HepG2 (cell line): ENCODE data around the gene BPIFB6. TPM values are rescaled to one million over a fixed set of nuclear protein-coding genes. Genes with fewer than 3 reads are reported as not detected.
A peak's percentile ranks its signal among the peaks of the same experiment; 100 is the strongest.

Experiments used
- ATRX ChIP-seq: sonication (generic); formaldehyde crosslinking; IDR thresholded peaks from 2 replicates; pipeline ENCODE4 v1.4.0; 2020; ENCODE audit warnings: missing genetic modification reagents, borderline replicate concordance
- CENPT ChIP-seq: sonication (generic); formaldehyde crosslinking; IDR thresholded peaks from 2 replicates; pipeline ENCODE4 v1.8.0; 2022; ENCODE audit warnings: low read depth, mild to moderate bottlenecking, moderate library complexity, missing genetic modification reagents
- DRAP1 ChIP-seq: IDR thresholded peaks from 2 replicates; pipeline ENCODE4 v1.6.1; 2016; ENCODE audit warnings: missing genetic modification reagents, missing compliant biosample characterization
- GABPB1 ChIP-seq: IDR thresholded peaks from 2 replicates; pipeline ENCODE4 v1.6.1; 2016; ENCODE audit warnings: mild to moderate bottlenecking, missing genetic modification reagents, moderate library complexity, missing compliant biosample characterization
- GMEB2 ChIP-seq: IDR thresholded peaks from 2 replicates; pipeline ENCODE4 v1.6.1; 2016; ENCODE audit warnings: missing biosample characterization, missing genetic modification reagents, low read depth
- KDM3A ChIP-seq: IDR thresholded peaks from 2 replicates; pipeline ENCODE4 v1.6.1; 2018; ENCODE audit warnings: low read depth, missing compliant biosample characterization
- MIER3 ChIP-seq: IDR thresholded peaks from 2 replicates; pipeline ENCODE4 v1.6.1; 2016; ENCODE audit warnings: missing compliant biosample characterization, borderline replicate concordance
- MLX ChIP-seq: IDR thresholded peaks from 2 replicates; pipeline ENCODE4 v1.6.1; 2016
- MZF1 ChIP-seq: sonication (generic); formaldehyde crosslinking; IDR thresholded peaks from 2 replicates; pipeline ENCODE4 v1.8.1; 2023; ENCODE audit warnings: mild to moderate bottlenecking, missing genetic modification reagents, borderline replicate concordance
- NR2F6 ChIP-seq, 2 experiments: IDR thresholded peaks; 2 replicates each; pipeline ENCODE4 v1.6.1; 2016; ENCODE audit warnings: antibody characterized with exemption in 1 of 2, mild to moderate bottlenecking in 1 of 2
- PCBP2 ChIP-seq: fragments of 200-400 bp; formaldehyde crosslinking; optimal IDR thresholded peaks from 2 replicates; pipeline ENCODE3; 2018; ENCODE audit warnings: low read length, low read depth; ENCODE audit not compliant: poor library complexity, severe bottlenecking
- PRDM15 ChIP-seq: sonication (generic); formaldehyde crosslinking; IDR thresholded peaks from 2 replicates; pipeline ENCODE4 v1.4.0; 2020; ENCODE audit warnings: missing genetic modification reagents
- RCOR2 ChIP-seq: IDR thresholded peaks from 2 replicates; pipeline ENCODE4 v1.6.1; 2016; ENCODE audit warnings: missing biosample characterization, missing genetic modification reagents
- RELA ChIP-seq: sonication (generic); formaldehyde crosslinking; IDR thresholded peaks from 2 replicates; pipeline ENCODE4 v1.4.0; 2020; ENCODE audit warnings: missing genetic modification reagents
- RFXAP ChIP-seq: sonication (generic); formaldehyde crosslinking; IDR thresholded peaks from 2 replicates; pipeline ENCODE4 v1.4.0; 2020; ENCODE audit warnings: missing genetic modification reagents, borderline replicate concordance
- RORA ChIP-seq: sonication (generic); formaldehyde crosslinking; IDR thresholded peaks from 2 replicates; pipeline ENCODE4 v1.5.0; 2020; ENCODE audit warnings: mild to moderate bottlenecking, missing genetic modification reagents, moderate library complexity
- SMARCC2 ChIP-seq: fragments of 450-650 bp; IDR thresholded peaks from 2 replicates; pipeline ENCODE4 v1.6.1; 2017; ENCODE audit warnings: antibody characterized with exemption, mild to moderate bottlenecking
- SMARCE1 ChIP-seq: fragments of 450-650 bp; IDR thresholded peaks from 2 replicates; pipeline ENCODE4 v1.6.1; 2017; ENCODE audit warnings: borderline replicate concordance
- TCF7 ChIP-seq: sonication (generic); IDR thresholded peaks from 2 replicates; pipeline ENCODE4 v1.6.1; 2016; ENCODE audit warnings: antibody characterized with exemption, low read depth
- ZNF232 ChIP-seq: sonication (generic); formaldehyde crosslinking; IDR thresholded peaks from 2 replicates; pipeline ENCODE4 v1.4.0; 2020; ENCODE audit warnings: missing genetic modification reagents, borderline replicate concordance
- ZNF253 ChIP-seq: sonication (generic); formaldehyde crosslinking; IDR thresholded peaks from 2 replicates; pipeline ENCODE4 v1.8.0; 2022; ENCODE audit warnings: mild to moderate bottlenecking, missing genetic modification reagents, borderline replicate concordance
- ZNF326 ChIP-seq: sonication (generic); formaldehyde crosslinking; IDR thresholded peaks from 2 replicates; pipeline ENCODE4 v1.4.0; 2020; ENCODE audit warnings: missing genetic modification reagents, borderline replicate concordance
- ZNF432 ChIP-seq: sonication (generic); formaldehyde crosslinking; IDR thresholded peaks from 2 replicates; pipeline ENCODE4 v1.5.0; 2020; ENCODE audit warnings: missing genetic modification reagents, mild to moderate bottlenecking, borderline replicate concordance
- ZNF446 ChIP-seq: sonication (generic); formaldehyde crosslinking; IDR thresholded peaks from 2 replicates; pipeline ENCODE4 v1.5.0; 2020; ENCODE audit warnings: mild to moderate bottlenecking, missing genetic modification reagents
- ZNF792 ChIP-seq: IDR thresholded peaks from 2 replicates; pipeline ENCODE4 v1.6.1; 2016
- polyA plus RNA-seq, 8 experiments: library from polyadenylated mRNA; depleted of rRNA in 3 of 8; stranded (reverse) in 7 of 8; unstranded in 1 of 8; fragments of >200 nt; fragmentation: Illumina TruSeq in 4 of 8; extraction: Trizol in 4 of 8; gene quantifications; 2 replicates each; pipeline versions ENCODE4 v1.2.1 to v1.2.3, GENCODE V29; 2011 to 2016; ENCODE audit warnings: low read depth in 4 of 8, missing spikeins in 1 of 8, mixed read lengths in 1 of 8; ENCODE audit not compliant: insufficient read depth in 1 of 8
- total RNA-seq, 5 experiments: library from RNA; depleted of rRNA; stranded (reverse); fragments of >200 nt; fragmentation: Illumina TruSeq; extraction: Trizol; gene quantifications; 2 replicates each; pipeline ENCODE4 v1.2.3, GENCODE V29; 2016; ENCODE audit warnings: low read depth in 1 of 5

The BPIFB6 gene
- total and polyA plus RNA-seq, 2 of the 13 experiments (the other 11 are each of a cell fraction or from before 2014, with no cell fraction given), result 0.13 to 1.7 TPM

- TF ChIP-seq RFXAP (CRISPR knock-in tag) (no peak), ZNF792 (CRISPR knock-in tag) (no peak), ZNF232 (CRISPR knock-in tag) (no peak), SMARCE1 (no peak), RCOR2 (CRISPR knock-in tag) (no peak), SMARCC2 (no peak), NR2F6 (IDR thresholded peaks at IDR 0.05) (no peak; the same call in 1 of the 2 replicates), NR2F6 (CRISPR knock-in tag; IDR thresholded peaks at IDR 0.05) (no peak; the same call in 1 of the 2 replicates), MIER3 (CRISPR knock-in tag) (no peak), RORA (CRISPR knock-in tag) (no peak), CENPT (peak; percentile 81; the same call in 1 of the 2 replicates), ZNF446 (CRISPR knock-in tag) (peak; percentile 94; the same call in 1 of the 2 replicates), ATRX (CRISPR knock-in tag) (no peak), GABPB1 (CRISPR knock-in tag) (peak; percentile 25; the same call in 1 of the 2 replicates), ZNF432 (CRISPR knock-in tag) (no peak), ZNF253 (CRISPR knock-in tag) (peak; percentile 87; the same call in 1 of the 2 replicates), MZF1 (CRISPR knock-in tag) (no peak), PRDM15 (no peak), ZNF326 (CRISPR knock-in tag) (peak; percentile 71), PCBP2 (peak; percentile 23), GMEB2 (CRISPR knock-in tag) (no peak), MLX (peak; percentile 41; the same call in 1 of the 2 replicates), RELA (no peak), KDM3A (no peak), TCF7 (no peak), DRAP1 (no peak)
These were observed 5.2 kb upstream of the BPIFB6 start (continued) for GRCh38 chr20:33026072-33026778.
